RWPE1 (cell line): ENCODE measurements around the gene MGARP.
A peak's percentile ranks its signal among the peaks of the same experiment; 100 is the strongest.

Source experiments
- CTCF ChIA-PET: fragments of 350-600 bp; sonication (Branson Sonifier 250); formaldehyde crosslinking; extraction: SDS; loops from one replicate; lab custom pipeline; 2021; lab: Yijun Ruan, JAX
- POLR2A ChIA-PET: fragments of 400-600 bp; formaldehyde crosslinking; extraction: SDS; loops from one replicate; lab custom pipeline; 2020; ENCODE audit warnings: antibody characterized with exemption; ENCODE audit not compliant: low non-redundant PET; lab: Yijun Ruan, JAX
- DNase-seq: peaks from one replicate; pipeline ENCODE4 v3.0.0; 2012; ENCODE audit warnings: low spot score
- H3K27ac ChIP-seq: fragments of 450-650 bp; 2 replicates; pipeline ENCODE4 v1.5.1; 2017
- TF ChIP-seq, protein P1 (sequence below): fragments of 450-650 bp; conservative IDR thresholded peaks from 2 replicates; pipeline ENCODE4 v1.5.1; 2017; ENCODE audit warnings: low read depth, mild to moderate bottlenecking

Gene MGARP

DNA sequence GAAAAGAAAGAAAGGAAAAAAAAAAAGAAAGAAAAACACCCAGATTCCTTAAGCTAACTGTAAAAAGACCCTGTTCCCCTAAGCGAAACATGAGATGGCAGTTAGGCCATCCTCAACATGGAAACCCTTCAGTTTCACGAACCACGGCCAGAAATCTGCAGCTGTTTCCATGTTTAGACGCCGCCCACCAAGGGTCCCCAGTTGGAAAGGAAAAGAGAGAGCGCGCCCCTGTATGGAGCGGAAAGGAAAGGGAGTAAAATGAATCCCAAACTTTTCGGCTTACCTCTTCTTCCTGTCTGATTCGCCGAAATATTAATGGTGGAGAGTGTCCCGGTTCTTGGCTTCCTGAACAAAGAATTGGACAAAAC lies 38.3 kb downstream of the MGARP start:
- TF ChIP-seq, protein P1, sequence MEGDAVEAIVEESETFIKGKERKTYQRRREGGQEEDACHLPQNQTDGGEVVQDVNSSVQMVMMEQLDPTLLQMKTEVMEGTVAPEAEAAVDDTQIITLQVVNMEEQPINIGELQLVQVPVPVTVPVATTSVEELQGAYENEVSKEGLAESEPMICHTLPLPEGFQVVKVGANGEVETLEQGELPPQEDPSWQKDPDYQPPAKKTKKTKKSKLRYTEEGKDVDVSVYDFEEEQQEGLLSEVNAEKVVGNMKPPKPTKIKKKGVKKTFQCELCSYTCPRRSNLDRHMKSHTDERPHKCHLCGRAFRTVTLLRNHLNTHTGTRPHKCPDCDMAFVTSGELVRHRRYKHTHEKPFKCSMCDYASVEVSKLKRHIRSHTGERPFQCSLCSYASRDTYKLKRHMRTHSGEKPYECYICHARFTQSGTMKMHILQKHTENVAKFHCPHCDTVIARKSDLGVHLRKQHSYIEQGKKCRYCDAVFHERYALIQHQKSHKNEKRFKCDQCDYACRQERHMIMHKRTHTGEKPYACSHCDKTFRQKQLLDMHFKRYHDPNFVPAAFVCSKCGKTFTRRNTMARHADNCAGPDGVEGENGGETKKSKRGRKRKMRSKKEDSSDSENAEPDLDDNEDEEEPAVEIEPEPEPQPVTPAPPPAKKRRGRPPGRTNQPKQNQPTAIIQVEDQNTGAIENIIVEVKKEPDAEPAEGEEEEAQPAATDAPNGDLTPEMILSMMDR: no peak
- CTCF ChIA-PET: no interaction called here
- DNase-seq: no peak
- POLR2A ChIA-PET: no interaction called here
- H3K27ac ChIP-seq: no peak overlapping the region

DNA sequence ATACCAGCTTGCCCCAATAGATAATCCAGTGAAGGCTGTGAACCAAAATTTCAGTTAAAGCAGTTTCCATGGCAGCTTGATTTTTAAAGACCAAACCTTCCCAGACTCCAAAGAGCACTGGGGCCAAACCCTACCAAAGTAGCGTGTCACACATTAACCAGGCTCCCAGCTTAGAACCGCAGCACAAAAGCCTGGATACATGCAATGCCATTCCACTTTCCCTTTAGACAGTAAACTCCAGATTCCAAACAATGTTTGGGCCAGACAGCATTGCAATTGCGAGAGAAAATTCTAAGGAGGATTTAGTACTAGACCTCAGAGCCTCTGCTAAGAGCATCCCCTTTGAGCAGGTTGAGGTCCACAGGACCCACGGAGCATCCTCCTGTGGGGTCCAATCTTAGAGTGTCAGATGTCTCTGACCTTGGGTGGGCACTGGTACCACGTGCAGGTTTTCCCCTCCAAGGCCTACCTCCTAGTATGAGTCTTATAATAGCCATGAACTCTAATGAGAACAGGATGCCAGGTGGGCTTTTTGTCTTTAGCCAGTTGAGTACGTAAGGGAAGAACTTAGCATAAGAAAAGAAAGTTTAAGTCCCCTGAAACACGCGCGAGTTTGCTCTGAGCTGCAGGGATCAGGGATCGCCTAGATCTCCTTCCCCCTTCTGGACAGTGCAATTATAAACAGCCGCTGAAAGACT lies 38.8 kb downstream of the MGARP start:
- POLR2A ChIA-PET: interaction anchor here (0.5 kb wide), 1 partner anchor 80 kb away, joined by 17 read pairs; no protein-coding TSS in a partner anchor

DNA sequence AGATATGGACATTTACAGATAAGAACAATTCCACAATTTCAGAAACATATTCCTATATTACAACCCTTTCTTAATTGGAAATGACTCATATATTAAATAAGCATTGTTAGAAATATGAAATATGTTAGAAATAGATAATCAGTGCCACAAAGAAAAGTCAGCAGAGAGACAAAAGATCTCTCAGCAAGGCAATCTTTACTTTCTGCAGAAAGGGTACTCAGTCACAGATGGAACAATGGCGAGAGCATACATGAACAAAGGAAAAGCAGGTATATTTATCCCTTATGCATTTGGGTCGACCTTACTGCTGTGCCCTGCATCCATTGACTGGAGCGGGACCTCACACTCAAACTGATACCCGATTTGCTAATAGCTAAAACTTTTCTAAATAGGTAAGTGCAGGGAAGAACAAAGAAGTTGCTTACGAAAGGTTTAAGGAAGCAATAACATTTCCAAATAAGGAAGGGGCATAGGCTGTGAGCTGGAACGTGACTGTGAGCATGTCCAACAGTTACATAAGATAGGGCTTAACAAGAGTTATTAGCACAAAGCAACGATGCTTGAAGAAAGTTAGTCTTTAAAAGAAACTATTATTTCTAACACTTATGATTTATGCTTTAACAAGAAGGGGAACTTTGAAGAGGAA lies 40.8 kb downstream of the MGARP start:
- ChIA-PET CTCF (interaction anchor here (0.5 kb wide), 1 partner anchor 98 kb away, joined by 3 read pairs; no protein-coding TSS in a partner anchor), POLR2A (no interaction called here)
- H3K27ac ChIP-seq: no peak overlapping the region
- DNase-seq: no peak
- TF ChIP-seq, protein P1: no peak

More for the DNA sequence above, 38.8 kb downstream of the MGARP start:
- CTCF ChIA-PET: interaction anchor here (0.6 kb wide), 1 partner anchor 15 kb away, joined by 3 read pairs; no protein-coding TSS in a partner anchor
- TF ChIP-seq, protein P1: no peak
- DNase-seq: no peak
- H3K27ac ChIP-seq: no peak overlapping the region

DNA sequence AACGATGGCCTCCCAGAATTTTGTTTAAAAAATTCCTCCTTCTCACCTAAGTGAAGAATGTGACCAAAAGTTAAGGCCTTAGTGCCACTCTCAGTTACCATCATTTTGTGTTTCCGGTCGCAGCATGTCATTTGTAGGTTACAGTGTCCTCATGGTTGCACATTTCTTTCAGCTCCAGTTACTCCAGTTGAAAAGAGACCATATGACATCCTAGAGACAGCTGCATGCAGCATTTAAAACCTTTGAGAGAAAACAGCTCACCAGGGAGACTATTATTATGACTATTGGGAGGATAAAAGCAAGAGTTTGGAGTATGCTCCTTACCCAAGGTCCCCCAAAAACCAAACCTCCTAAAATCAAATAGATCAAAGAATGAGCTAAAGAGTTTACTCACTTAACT lies 45.8 kb downstream of the MGARP start:
- DNase-seq: no peak
- ChIA-PET CTCF (no interaction called here), POLR2A (no interaction called here)

DNA sequence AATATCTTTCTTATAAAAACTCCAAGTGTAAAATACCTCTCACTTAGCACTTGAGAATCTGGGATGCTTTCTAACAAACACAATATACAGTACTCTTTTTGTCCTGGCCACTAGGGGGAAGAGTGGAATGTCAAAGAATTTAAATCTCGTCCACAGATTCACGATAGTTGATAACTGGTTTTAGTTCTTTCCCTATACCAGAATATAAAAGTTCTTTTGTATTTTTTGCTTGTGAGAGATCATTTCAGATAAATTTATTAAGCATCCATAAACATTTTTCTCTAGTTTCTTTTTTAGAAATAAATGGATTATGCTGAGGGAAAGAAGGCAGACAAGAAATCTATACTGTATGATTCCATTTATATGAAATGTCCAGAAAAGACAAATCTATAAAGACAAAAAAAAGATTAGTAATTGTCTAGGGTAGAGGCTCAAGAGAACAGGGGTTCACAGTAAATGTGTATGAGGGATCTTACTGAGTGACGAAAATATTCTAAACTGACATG lies 50.4 kb downstream of the MGARP start:
- ChIA-PET CTCF (interaction anchor here (0.6 kb wide), 1 partner anchor 46 kb away, joined by 4 read pairs; no protein-coding TSS in a partner anchor), POLR2A (no interaction called here)
- no peak overlapping the region for H3K27ac ChIP-seq
- DNase-seq: peak; percentile 46
- TF ChIP-seq, protein P1: peak; percentile 79

More for the DNA sequence above, 45.8 kb downstream of the MGARP start:
- TF ChIP-seq, protein P1: no peak
- H3K27ac ChIP-seq: no peak overlapping the region

DNA sequence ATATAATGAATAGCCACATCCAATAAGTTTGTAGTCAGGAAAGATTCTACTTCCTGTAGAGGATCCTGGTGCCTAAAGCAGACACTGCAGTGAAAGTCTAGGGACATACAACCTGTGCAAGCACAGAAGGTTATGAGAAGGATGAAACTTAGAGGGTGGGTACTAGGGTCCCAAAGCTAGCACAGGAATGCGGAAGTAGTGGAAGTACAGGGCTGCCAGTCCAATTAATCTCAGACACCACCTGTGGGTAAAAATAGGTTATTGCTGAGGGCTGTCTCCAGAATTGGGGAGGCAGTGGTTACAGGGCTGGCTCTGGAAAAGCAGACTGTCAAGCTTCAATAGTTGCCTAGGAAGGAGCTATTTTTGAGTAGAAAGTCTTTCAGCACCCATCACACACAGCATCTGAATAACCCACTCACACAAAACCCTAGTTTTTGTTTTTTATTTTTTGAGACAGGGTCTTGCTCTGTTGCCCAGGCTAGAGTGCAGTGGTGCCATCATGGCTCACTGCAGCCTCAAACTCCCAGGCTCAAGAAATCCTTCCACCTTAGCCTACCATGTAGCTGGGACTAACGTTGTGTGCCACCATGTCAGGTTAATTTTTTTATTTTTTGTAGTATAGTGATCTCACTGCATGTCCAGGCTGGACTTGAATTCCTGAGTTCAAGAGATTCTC lies 52.2 kb downstream of the MGARP start:
- TF ChIP-seq, protein P1: no peak
- ChIA-PET CTCF (interaction anchor here (0.7 kb wide), 2 partner anchors 27 to 129 kb away, joined by 3 to 7 read pairs; no protein-coding TSS in a partner anchor), POLR2A (no interaction called here)
- H3K27ac ChIP-seq: no peak overlapping the region
- no peak for DNase-seq
